ENCODE measurements around the gene EFCAB7.

- TF ChIP-seq CTCF (tag by site-specific recombination; IDR thresholded peaks at IDR 0.05) (no peak), ZIC2 (tag by site-specific recombination; IDR thresholded peaks at IDR 0.05) (no peak), ZNF398 (tag by site-specific recombination; IDR thresholded peaks at IDR 0.05) (no peak), ZNF664 (tag by site-specific recombination; IDR thresholded peaks at IDR 0.05) (no peak), ZBTB21 (tag by site-specific recombination; IDR thresholded peaks at IDR 0.05) (no peak), ZBTB11 (tag by site-specific recombination; conservative IDR thresholded peaks at IDR 0.05; ENCODE audit: low read depth) (no peak), ZNF10 (tag by site-specific recombination; IDR thresholded peaks at IDR 0.05) (no peak), ZNF596 (tag by site-specific recombination; IDR thresholded peaks at IDR 0.05) (no peak), ZBTB7A (tag by site-specific recombination; IDR thresholded peaks at IDR 0.05; ENCODE audit: low read depth) (no peak), REPIN1 (tag by site-specific recombination; IDR thresholded peaks at IDR 0.05; ENCODE audit: low read depth) (no peak), ZNF785 (tag by site-specific recombination; IDR thresholded peaks at IDR 0.05) (no peak), ZNF19 (tag by site-specific recombination; IDR thresholded peaks at IDR 0.05; ENCODE audit: low read depth) (no peak), ZNF639 (tag by site-specific recombination; IDR thresholded peaks at IDR 0.05) (no peak)
Measured at GRCh38 chr1:63512584-63512983, 10.7 kb upstream of the EFCAB7 start.
